Lower leg skin (tissue), 3 donors: ENCODE measurements around the gene MRPL9.
"Not testable (repeated sequence)": the region's sequence is repeated elsewhere in the genome, so short reads cannot be mapped to it uniquely, and the experiment has no call there.

Experiments used
- POLR2A ChIP-seq, 2 donors: fragments of 450-650 bp; IDR thresholded peaks; one replicate each; pipeline ENCODE4 v1.6.1; 2016 to 2017; ENCODE audit warnings: antibody characterized with exemption in 2 of 2, mild to moderate bottlenecking in 1 of 2, moderate library complexity in 1 of 2
- TF ChIP-seq, protein P1 (sequence below), 3 donors: fragments of 450-650 bp; IDR thresholded peaks; one replicate each; pipeline ENCODE4 v1.5.1; 2016; ENCODE audit warnings: antibody characterized with exemption in 3 of 3, mild to moderate bottlenecking in 3 of 3, moderate library complexity in 2 of 3

DNA sequence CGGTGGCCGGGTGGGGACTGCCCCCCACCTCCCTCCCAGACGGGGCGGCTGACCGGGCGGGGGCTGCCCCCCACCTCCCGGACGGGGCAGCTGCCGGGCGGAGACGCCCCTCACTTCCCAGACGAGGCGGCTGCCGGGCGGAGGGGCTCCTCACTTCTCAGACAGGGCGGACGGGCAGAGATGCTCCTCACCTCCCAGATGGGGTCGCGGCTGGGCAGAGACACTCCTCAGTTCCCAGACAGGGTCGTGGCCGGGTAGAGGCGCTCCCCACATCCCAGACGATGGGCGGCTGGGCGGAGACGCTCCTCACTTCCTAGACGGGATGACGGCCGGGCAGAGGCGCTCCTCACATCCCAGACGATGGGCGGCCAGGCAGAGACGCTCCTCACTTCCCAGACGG lies 6.0 kb upstream of the MRPL9 start:
- TF ChIP-seq POLR2A (IDR thresholded peaks at IDR 0.05) = not testable (repeated sequence)
- TF ChIP-seq, protein P1, sequence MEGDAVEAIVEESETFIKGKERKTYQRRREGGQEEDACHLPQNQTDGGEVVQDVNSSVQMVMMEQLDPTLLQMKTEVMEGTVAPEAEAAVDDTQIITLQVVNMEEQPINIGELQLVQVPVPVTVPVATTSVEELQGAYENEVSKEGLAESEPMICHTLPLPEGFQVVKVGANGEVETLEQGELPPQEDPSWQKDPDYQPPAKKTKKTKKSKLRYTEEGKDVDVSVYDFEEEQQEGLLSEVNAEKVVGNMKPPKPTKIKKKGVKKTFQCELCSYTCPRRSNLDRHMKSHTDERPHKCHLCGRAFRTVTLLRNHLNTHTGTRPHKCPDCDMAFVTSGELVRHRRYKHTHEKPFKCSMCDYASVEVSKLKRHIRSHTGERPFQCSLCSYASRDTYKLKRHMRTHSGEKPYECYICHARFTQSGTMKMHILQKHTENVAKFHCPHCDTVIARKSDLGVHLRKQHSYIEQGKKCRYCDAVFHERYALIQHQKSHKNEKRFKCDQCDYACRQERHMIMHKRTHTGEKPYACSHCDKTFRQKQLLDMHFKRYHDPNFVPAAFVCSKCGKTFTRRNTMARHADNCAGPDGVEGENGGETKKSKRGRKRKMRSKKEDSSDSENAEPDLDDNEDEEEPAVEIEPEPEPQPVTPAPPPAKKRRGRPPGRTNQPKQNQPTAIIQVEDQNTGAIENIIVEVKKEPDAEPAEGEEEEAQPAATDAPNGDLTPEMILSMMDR (IDR thresholded peaks at IDR 0.05) = not testable (repeated sequence)
